Natural killer cell treated with Interleukin-12 subunit alpha and Interleukin-12 subunit beta and Interleukin-15 and Interleukin-18, amount 100 ng/mL, for 72 hours (primary cell): Measurements from ENCODE around the gene BEND6. TPM values are rescaled to one million over a fixed set of nuclear protein-coding genes. Genes with fewer than 3 reads are reported as not detected.
"Not testable (repeated sequence)": the region's sequence is repeated elsewhere in the genome, so short reads cannot be mapped to it uniquely, and the experiment has no call there.

Source experiments
- ATAC-seq, 2 donors: fragments of 150-1000 bp; cut with Tn5 transposase in 1 of 2; sonication (Bioruptor Pico), chemical (Tn5 transposase) in 1 of 2; 2 replicates each; pipeline ENCODE4 v1.10.0; 2021
- DNase-seq: peaks from one replicate; pipeline ENCODE4 v3.0.0; 2022; ENCODE audit warnings: low spot score
- H3K27ac Mint-ChIP-seq, 2 donors: 1 replicate in 1 of 2; 2 replicates in 1 of 2; pipeline ENCODE4 v1.8.0; 2022; ENCODE audit warnings: mixed read lengths in 2 of 2, mild to moderate bottlenecking in 1 of 2, moderate library complexity in 1 of 2
- H3K27me3 Mint-ChIP-seq, 2 donors: 1 replicate in 1 of 2; 2 replicates in 1 of 2; pipeline ENCODE4 v1.8.0; 2022; ENCODE audit warnings: mixed read lengths in 2 of 2
- H3K36me3 Mint-ChIP-seq: one replicate; pipeline ENCODE4 v1.8.0; 2022; ENCODE audit warnings: mixed read lengths
- H3K4me1 Mint-ChIP-seq, 2 donors: 1 replicate in 1 of 2; 2 replicates in 1 of 2; pipeline ENCODE4 v1.8.0; 2022; ENCODE audit warnings: low read depth in 2 of 2, mixed read lengths in 2 of 2, mild to moderate bottlenecking in 1 of 2
- H3K4me3 Mint-ChIP-seq: one replicate; pipeline ENCODE4 v1.8.0; 2022; ENCODE audit warnings: mixed read lengths
- H3K9me3 Mint-ChIP-seq: 2 replicates; pipeline ENCODE4 v1.8.0; 2022; ENCODE audit warnings: mixed read lengths
- total RNA-seq, 2 donors: library from RNA; stranded (reverse); gene quantifications; one replicate each; pipeline ENCODE4 v1.2.3, GENCODE V29; 2022

The BEND6 gene
- total RNA-seq, 2 donors from 2014 or later: 0.11 TPM; not detected in 1

DNA sequence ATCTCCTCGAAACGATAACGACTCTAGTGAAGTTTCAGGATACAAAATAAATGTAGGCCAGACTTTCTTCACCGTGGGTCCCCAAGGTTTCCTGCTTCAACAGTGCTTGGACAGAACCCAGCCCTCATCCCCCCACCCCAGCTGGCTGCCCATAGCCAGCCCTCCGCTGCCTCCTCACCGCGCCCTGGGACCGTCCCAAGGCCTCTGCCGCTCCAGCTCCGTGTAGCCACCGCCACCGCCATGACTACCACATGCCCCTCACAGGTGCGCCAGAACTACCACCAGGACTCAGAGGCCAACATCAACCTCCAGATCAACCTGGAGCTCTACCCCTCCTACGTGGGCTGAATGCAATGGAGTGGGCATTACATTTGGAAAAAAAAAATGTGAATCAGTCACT lies 49.4 kb downstream of the BEND6 start:
- Mint-ChIP-seq H3K27ac (no peak overlapping the region), H3K9me3 (no peaks in the 10 kb centered on the region), H3K4me1 (no peaks in the 10 kb centered on the region), H3K36me3 (no peaks in the 10 kb centered on the region), H3K4me3 (no peak overlapping the region), H3K27me3 (peaks cover 13 to 30% of the 10 kb centered on the region in 2 donors)
- no peak for ATAC-seq
- DNase-seq: no peak

GRCh38 chr6:57006101-57006500 lies 51.2 kb downstream of the BEND6 start:
- DNase-seq (no peak), ATAC-seq (no peak)
- Mint-ChIP-seq H3K27me3 (peaks cover 13 to 30% of the 10 kb centered on the region in 2 donors), H3K4me3 (no peak overlapping the region), H3K27ac (no peak overlapping the region), H3K9me3 (no peaks in the 10 kb centered on the region), H3K36me3 (no peaks in the 10 kb centered on the region), H3K4me1 (no peaks in the 10 kb centered on the region)

- H3K4me3 Mint-ChIP-seq, ATAC-seq, H3K36me3 Mint-ChIP-seq, H3K27ac Mint-ChIP-seq, DNase-seq, H3K4me1 Mint-ChIP-seq, H3K9me3 Mint-ChIP-seq: not testable (repeated sequence)
- H3K27me3 Mint-ChIP-seq: peaks cover 2 to 21% of the 10 kb centered on the region in 2 donors
These were observed 53.2 kb downstream of the BEND6 start for GRCh38 chr6:57008069-57008468.

GRCh38 chr6:57013521-57013926 lies 58.6 kb downstream of the BEND6 start:
- ATAC-seq: no peak
- peaks cover 2 to 21% of the 10 kb centered on the region in 2 donors for H3K27me3 Mint-ChIP-seq
- no peak for DNase-seq
- no peak overlapping the region for H3K4me3 Mint-ChIP-seq
- no peak overlapping the region for H3K27ac Mint-ChIP-seq
- H3K9me3 Mint-ChIP-seq: no peaks in the 10 kb centered on the region
- H3K4me1 Mint-ChIP-seq: no peaks in the 10 kb centered on the region
- H3K36me3 Mint-ChIP-seq: no peaks in the 10 kb centered on the region

DNA sequence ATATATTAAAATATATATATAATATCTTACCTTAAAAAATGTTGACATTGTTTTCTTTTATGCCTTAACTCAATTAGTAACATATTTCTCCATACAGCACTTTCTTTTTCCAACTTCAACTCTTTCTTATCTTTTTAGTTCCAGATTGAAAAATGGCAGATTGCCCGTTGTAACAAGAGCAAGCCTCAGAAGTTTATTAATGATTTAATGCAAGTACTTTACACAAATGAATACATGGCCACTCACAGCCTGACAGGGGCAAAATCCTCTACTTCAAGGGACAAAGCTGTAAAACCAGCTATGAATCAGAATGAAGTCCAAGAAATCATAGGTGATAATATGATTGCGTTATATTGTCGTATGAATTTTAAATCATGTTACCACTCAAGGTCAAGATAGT lies 62.2 kb downstream of the BEND6 start:
- Mint-ChIP-seq H3K4me1 (no peaks in the 10 kb centered on the region), H3K27me3 (peaks cover 4 to 13% of the 10 kb centered on the region in 2 donors), H3K36me3 (no peaks in the 10 kb centered on the region), H3K9me3 (no peaks in the 10 kb centered on the region), H3K27ac (no peak overlapping the region), H3K4me3 (no peak overlapping the region)
- ATAC-seq (no peak), DNase-seq (no peak)

DNA sequence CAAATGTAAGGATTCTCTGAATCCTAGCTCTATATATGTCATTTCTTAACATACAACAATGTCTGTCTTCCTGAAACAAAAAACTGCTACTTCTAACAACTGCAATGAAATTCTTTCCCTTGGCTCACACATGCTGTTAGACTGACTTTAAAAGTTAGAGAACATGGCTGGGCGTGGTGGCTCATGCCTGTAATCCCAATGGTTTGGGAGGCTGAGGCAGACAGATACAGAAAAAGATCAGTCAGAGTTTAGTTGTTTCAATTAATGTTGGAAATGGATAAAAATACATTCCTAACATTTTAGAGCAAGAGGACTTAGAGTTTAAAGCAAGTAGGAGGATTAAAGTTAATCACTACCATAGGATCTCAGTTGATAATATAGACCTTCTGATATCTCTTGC lies 62.9 kb downstream of the BEND6 start:
- no peaks in the 10 kb centered on the region for H3K4me1 Mint-ChIP-seq
- DNase-seq (no peak), ATAC-seq (no peak)
- H3K27me3 Mint-ChIP-seq: peaks cover 4 to 12% of the 10 kb centered on the region in 2 donors
- H3K36me3 Mint-ChIP-seq: no peaks in the 10 kb centered on the region
- H3K4me3 Mint-ChIP-seq: no peak overlapping the region
- H3K27ac Mint-ChIP-seq: no peak overlapping the region
- no peaks in the 10 kb centered on the region for H3K9me3 Mint-ChIP-seq

DNA sequence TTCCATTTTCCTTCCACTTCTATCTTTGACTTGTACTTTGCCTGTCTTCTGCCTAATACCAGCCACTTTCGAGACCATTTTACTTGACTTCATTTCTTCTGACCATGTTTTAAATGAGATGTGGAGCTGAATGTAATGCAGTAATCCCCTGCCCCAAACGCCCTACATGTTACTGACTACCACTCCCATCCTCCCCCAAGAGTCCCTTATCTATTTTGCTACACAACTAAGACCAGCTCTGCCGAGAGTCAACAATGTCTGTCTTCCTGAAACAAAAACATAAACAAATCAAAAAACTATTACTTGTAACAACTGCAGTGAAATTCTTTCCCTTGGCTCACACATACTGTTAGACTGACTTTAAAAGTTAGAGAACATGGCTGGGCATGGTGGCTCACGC lies 64.5 kb downstream of the BEND6 start:
- no peaks in the 10 kb centered on the region for H3K4me1 Mint-ChIP-seq
- peaks cover 4 to 9% of the 10 kb centered on the region in 2 donors for H3K27me3 Mint-ChIP-seq
- H3K9me3 Mint-ChIP-seq: peaks cover under 1% of the 10 kb centered on the region
- H3K4me3 Mint-ChIP-seq: no peak overlapping the region
- H3K27ac Mint-ChIP-seq: no peak overlapping the region
- peaks cover 3% of the 10 kb centered on the region for H3K36me3 Mint-ChIP-seq
- DNase-seq (no peak), ATAC-seq (no peak)

DNA sequence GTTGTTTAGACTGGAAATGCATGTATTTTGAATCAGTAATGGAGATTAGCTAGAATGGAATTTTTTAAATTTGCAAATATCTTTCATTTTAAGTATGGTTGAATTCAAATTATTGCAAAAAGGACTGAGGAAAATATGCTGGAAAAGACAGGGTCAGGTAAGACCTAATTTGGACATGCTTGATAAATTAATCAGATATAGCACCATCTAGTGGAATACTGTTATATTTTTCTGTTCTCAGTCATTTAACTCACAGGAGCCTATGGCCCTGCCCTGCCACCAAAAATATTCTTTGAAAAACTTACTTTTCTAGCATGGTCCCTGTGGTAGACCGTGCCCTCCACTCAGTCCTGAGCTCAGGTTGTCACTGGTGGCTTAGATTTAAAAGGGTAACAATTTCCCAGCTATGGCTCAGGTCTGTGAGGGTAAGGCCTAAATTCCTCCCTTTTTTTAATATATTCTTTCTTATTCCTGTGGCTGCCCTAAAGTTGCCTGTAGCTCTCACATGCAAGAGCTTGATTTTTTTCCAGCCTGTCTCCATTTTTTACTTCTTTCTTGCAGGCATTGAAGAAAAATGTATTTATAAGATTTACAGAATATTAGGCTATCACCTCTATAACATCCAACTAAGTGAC lies 66.3 kb downstream of the BEND6 start:
- DNase-seq: no peak
- peaks cover 15% of the 10 kb centered on the region for H3K36me3 Mint-ChIP-seq
- peaks cover 14% of the 10 kb centered on the region for H3K9me3 Mint-ChIP-seq
- ATAC-seq: no peak
- no peak overlapping the region for H3K27ac Mint-ChIP-seq
- H3K4me1 Mint-ChIP-seq: no peaks in the 10 kb centered on the region
- no peak overlapping the region for H3K4me3 Mint-ChIP-seq
- H3K27me3 Mint-ChIP-seq: peaks cover 14 to 23% of the 10 kb centered on the region in 2 donors

DNA sequence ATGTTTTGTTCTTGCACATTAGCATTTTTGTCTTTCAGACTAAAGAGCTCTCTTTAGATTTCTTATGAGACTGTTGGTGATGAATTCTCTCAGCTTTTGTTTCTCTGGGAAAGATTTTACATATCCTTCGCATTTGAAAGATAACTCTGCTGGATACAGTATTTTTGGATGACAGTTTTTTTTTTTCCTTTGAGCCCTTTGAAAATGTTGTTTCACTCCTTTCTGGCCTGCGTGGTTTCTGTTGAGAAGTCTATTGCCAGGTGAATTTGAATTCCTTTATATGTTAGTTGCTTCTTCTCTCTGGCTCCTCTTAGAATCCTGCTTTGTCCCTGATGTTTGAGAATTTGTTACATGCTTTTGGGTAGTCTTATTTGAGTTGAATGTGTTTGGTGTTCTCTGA lies 69.4 kb downstream of the BEND6 start:
- Mint-ChIP-seq H3K4me1 (no peaks in the 10 kb centered on the region), H3K27ac (no peak overlapping the region), H3K4me3 (no peak overlapping the region), H3K9me3 (peaks cover 14% of the 10 kb centered on the region), H3K36me3 (peaks cover 15% of the 10 kb centered on the region), H3K27me3 (peaks cover 14 to 16% of the 10 kb centered on the region in 2 donors)
- ATAC-seq (no peak), DNase-seq (no peak)

DNA sequence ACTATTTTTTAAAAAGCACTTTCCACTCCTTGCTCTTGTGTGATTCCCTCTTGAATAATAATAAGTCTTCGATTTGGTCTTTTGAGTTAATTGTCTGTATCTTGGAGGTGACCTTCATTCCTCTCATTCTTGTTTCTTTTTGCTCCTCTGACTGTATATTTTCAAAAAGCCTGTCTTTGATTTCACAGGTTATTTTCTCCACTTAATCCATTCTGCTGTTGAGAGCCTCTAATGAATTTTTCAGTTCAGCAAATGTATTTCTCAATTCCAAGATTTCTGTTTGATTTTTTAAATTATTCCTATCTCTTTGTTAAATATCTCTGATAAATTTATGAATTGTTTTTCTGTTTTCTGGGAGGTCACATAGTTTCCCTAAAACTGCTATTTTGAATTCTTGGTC lies 69.9 kb downstream of the BEND6 start:
- Mint-ChIP-seq H3K27me3 (peaks cover 10 to 16% of the 10 kb centered on the region in 2 donors), H3K9me3 (peaks cover 14% of the 10 kb centered on the region)
- no peak for DNase-seq

DNA sequence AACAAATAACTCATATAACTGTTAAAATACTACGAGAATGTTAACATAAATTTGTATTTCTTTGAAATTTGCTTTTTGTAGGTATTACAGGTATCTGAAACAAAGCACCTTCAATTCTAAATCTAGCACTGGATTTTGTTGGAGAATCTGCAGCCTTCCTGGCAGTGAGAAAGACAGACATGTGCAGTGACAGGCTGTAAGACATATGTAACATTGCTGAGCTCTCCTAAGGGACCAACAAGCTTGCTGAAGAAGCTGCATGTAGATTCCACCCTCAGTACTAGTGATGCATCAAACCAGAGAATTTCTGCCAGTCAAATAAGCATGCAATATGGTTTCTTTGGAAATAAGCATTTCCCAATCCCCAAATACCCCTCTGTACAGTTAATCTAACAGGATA lies 71.1 kb downstream of the BEND6 start:
- Mint-ChIP-seq H3K9me3 (peaks cover 14% of the 10 kb centered on the region), H3K27me3 (peaks cover 10 to 16% of the 10 kb centered on the region in 2 donors), H3K27ac (no peak overlapping the region), H3K4me1 (no peaks in the 10 kb centered on the region), H3K4me3 (no peak overlapping the region), H3K36me3 (peaks cover 15% of the 10 kb centered on the region)
- ATAC-seq (no peak), DNase-seq (no peak)

More for the DNA sequence above, 69.9 kb downstream of the BEND6 start:
- Mint-ChIP-seq H3K4me1 (no peaks in the 10 kb centered on the region), H3K36me3 (peaks cover 15% of the 10 kb centered on the region), H3K27ac (no peak overlapping the region), H3K4me3 (no peak overlapping the region)
- ATAC-seq: no peak

DNA sequence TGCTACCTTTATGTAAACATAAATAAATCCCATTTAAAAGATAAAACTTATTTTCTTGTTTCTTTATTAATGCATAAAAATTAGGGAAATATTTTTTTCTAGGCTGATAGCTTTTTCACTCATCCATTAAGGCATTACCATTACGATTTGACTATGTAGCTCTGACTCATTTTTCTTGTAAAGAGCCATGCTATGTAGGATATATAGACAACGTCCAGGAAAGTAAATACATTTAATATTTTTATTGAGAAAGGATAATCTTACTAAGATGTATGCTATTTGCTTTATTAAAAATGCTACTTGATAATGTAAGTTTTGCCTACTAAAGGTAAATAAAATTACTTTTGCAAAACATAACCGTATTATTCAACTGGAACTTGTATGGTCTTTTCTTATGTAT lies 72.4 kb downstream of the BEND6 start:
- ATAC-seq (no peak), DNase-seq (no peak)
- Mint-ChIP-seq H3K36me3 (peaks cover 15% of the 10 kb centered on the region), H3K9me3 (peaks cover 14% of the 10 kb centered on the region), H3K4me3 (no peak overlapping the region), H3K4me1 (no peaks in the 10 kb centered on the region), H3K27ac (no peak overlapping the region), H3K27me3 (peaks cover 18 to 25% of the 10 kb centered on the region in 2 donors)

- Mint-ChIP-seq H3K27ac (no peak overlapping the region), H3K36me3 (peaks cover 14% of the 10 kb centered on the region), H3K27me3 (peaks cover 22 to 36% of the 10 kb centered on the region in 2 donors), H3K4me1 (no peaks in the 10 kb centered on the region), H3K9me3 (peaks cover 14% of the 10 kb centered on the region), H3K4me3 (no peak overlapping the region)
- ATAC-seq (no peak), DNase-seq (no peak)
These were observed 74.3 kb downstream of the BEND6 start for GRCh38 chr6:57029213-57029612.

DNA sequence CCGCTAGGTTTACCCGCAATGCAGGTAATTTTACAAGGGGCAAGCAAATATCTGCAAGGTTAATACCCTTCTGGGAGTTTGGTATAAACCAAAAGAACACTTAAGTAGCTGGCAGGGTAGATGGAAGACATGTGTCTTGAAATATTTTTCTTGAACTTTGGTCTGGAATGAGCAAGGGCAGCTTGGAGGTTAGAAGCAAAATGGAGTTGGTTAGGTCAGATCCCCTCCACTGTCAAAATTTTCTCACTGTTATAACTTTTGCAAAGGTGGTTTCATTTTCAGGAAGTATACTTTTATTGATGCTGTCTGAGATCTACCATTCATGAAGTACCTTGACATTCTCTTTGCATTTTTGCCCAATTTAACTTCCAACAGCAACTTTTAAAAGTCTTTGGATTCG lies 78.3 kb downstream of the BEND6 start:
- peaks cover 22 to 39% of the 10 kb centered on the region in 2 donors for H3K27me3 Mint-ChIP-seq
- no peaks in the 10 kb centered on the region for H3K36me3 Mint-ChIP-seq
- DNase-seq: no peak
- no peaks in the 10 kb centered on the region for H3K9me3 Mint-ChIP-seq
- no peak overlapping the region for H3K27ac Mint-ChIP-seq
- no peaks in the 10 kb centered on the region for H3K4me1 Mint-ChIP-seq
- ATAC-seq: no peak
- H3K4me3 Mint-ChIP-seq: no peak overlapping the region

GRCh38 chr6:57035549-57035948 lies 80.6 kb downstream of the BEND6 start:
- Mint-ChIP-seq H3K27ac (no peak overlapping the region), H3K36me3 (no peaks in the 10 kb centered on the region), H3K4me1 (no peaks in the 10 kb centered on the region), H3K9me3 (no peaks in the 10 kb centered on the region), H3K4me3 (no peak overlapping the region), H3K27me3 (peaks cover 29 to 54% of the 10 kb centered on the region in 2 donors)
- DNase-seq: no peak
- no peak for ATAC-seq
